ENCODE results near the gene RND3. TPM values are rescaled to one million over a fixed set of nuclear protein-coding genes. Genes with fewer than 3 reads are reported as not detected.
A peak's percentile ranks its signal among the peaks of the same experiment; 100 is the strongest.

The RND3 gene
- total RNA-seq (ENCODE audit: insufficient read depth, low replicate concordance), result 222 TPM

GRCh38 chr2:150487537-150488429 is at the start of gene RND3:
Gene RND3, minus strand, starts transcription at chr2:150487667. Its CDS starts 250 bp downstream, at chr2:150487417.
- peak; percentile 99 for DNase-seq (ENCODE audit: low spot score)

GRCh38 chr2:150535176-150535575 is 47.7 kb upstream of the RND3 start:
- no peak for DNase-seq (ENCODE audit: low spot score)

GRCh38 chr2:150532879-150533278 is 45.4 kb upstream of the RND3 start:
- DNase-seq (ENCODE audit: low spot score), result peak; percentile 15

- no peak for DNase-seq (ENCODE audit: low spot score)
Measured at GRCh38 chr2:150532020-150532419, 44.6 kb upstream of the RND3 start.

GRCh38 chr2:150531591-150531990 is 44.1 kb upstream of the RND3 start:
- no peak for DNase-seq (ENCODE audit: low spot score)

GRCh38 chr2:150530168-150530567 is 42.7 kb upstream of the RND3 start:
- no peak for DNase-seq (ENCODE audit: low spot score)

- DNase-seq (ENCODE audit: low spot score), result peak; percentile 34
Measured at GRCh38 chr2:150528861-150529801, 41.7 kb upstream of the RND3 start.

GRCh38 chr2:150526827-150527226 is 39.4 kb upstream of the RND3 start:
- DNase-seq (ENCODE audit: low spot score), result peak; percentile 88

GRCh38 chr2:150526006-150526405 is 38.5 kb upstream of the RND3 start:
- no peak for DNase-seq (ENCODE audit: low spot score)

GRCh38 chr2:150522269-150522668 is 34.8 kb upstream of the RND3 start:
- no peak for DNase-seq (ENCODE audit: low spot score)

- peak; percentile 60 for DNase-seq (ENCODE audit: low spot score)
Measured at GRCh38 chr2:150520887-150521664, 33.6 kb upstream of the RND3 start.

- DNase-seq (ENCODE audit: low spot score), result no peak
Measured at GRCh38 chr2:150520033-150520432, 32.6 kb upstream of the RND3 start.

GRCh38 chr2:150517951-150518680 is 30.6 kb upstream of the RND3 start:
- no peak for DNase-seq (ENCODE audit: low spot score)

GRCh38 chr2:150513647-150514046 is 26.2 kb upstream of the RND3 start:
- DNase-seq (ENCODE audit: low spot score), result no peak

- DNase-seq (ENCODE audit: low spot score), result no peak
Measured at GRCh38 chr2:150508497-150509137, 21.1 kb upstream of the RND3 start.

- DNase-seq (ENCODE audit: low spot score), result no peak
Measured at GRCh38 chr2:150507071-150507470, 19.6 kb upstream of the RND3 start.

GRCh38 chr2:150505178-150505577 is 17.7 kb upstream of the RND3 start:
- no peak for DNase-seq (ENCODE audit: low spot score)

- peak; percentile 83 for DNase-seq (ENCODE audit: low spot score)
Measured at GRCh38 chr2:150495993-150496627, 8.6 kb upstream of the RND3 start.

- DNase-seq (ENCODE audit: low spot score), result no peak
Measured at GRCh38 chr2:150495001-150495400, 7.5 kb upstream of the RND3 start.

Data from umbilical cord (tissue), 2 donors.